GM12872 (cell line): Measurements from ENCODE around the gene CCDC60.

Experiments used
- TF ChIP-seq, protein P1 (sequence below): IDR thresholded peaks from 3 replicates; pipeline ENCODE4 v1.5.1; 2011; ENCODE audit warnings: low read depth, mild to moderate bottlenecking, low read length, moderate library complexity; ENCODE audit not compliant: insufficient read depth

The CCDC60 gene

GRCh38 chr12:119302451-119303080 is 32.0 kb upstream of the CCDC60 start:
- TF ChIP-seq, protein P1, sequence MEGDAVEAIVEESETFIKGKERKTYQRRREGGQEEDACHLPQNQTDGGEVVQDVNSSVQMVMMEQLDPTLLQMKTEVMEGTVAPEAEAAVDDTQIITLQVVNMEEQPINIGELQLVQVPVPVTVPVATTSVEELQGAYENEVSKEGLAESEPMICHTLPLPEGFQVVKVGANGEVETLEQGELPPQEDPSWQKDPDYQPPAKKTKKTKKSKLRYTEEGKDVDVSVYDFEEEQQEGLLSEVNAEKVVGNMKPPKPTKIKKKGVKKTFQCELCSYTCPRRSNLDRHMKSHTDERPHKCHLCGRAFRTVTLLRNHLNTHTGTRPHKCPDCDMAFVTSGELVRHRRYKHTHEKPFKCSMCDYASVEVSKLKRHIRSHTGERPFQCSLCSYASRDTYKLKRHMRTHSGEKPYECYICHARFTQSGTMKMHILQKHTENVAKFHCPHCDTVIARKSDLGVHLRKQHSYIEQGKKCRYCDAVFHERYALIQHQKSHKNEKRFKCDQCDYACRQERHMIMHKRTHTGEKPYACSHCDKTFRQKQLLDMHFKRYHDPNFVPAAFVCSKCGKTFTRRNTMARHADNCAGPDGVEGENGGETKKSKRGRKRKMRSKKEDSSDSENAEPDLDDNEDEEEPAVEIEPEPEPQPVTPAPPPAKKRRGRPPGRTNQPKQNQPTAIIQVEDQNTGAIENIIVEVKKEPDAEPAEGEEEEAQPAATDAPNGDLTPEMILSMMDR: no peak

DNA sequence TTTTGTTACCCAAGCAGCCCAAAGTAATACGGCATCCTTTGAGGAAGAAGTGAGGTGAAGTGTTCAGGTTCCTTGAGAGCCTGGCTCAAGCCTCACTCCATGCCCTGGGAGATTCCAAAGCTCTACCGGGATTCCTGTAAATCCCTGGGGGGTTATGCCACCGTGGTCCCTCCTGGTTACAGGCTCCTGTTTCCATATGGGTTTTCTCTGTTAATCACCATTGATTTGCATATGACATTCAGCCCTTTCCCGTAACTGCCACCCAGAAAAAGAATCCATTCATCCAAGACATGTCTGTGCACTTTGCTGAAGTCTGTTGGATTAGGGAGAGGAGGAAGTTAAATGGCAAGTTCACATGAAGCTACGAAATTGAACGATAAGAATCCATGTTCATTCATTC is 27.9 kb upstream of the CCDC60 start:
- TF ChIP-seq, protein P1: no peak

- TF ChIP-seq, protein P1: no peak
Observed at GRCh38 chr12:119307747-119308146, 26.8 kb upstream of the CCDC60 start.

DNA sequence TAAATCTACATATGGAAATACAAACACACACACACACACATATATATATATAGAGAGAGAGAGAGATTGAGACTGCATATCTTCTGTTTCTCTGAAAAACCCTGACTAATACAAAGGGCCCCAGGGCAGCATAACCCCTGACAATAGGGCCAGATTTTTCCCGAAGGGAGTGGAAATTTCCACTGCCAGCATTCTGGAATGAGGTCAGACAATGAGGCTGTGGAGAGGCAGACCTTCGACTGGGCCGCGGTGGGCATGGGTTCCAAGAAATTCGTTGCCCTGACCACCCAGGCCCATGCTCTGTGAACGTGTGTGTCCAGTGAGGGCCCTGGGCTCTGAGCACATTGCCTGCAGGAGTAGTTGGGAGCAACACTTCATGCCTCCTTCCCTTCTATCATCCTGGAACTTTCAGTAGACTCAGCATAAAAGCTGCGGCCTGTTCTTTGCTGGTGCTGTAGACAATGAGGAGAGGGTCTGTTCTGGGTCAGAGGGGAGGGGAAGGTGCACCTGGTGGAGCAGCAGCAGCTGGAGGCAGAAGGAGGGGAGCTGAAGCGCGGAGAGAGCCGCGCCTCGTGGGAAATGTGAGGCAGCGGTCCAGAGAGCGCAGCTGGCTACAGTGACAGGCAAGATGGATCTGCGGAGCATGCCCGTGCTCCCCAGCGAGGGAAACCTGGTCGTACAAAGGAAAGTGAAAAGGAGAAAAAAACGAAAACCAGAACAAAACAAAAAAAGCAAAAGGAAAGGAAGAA is 25.6 kb upstream of the CCDC60 start:
- TF ChIP-seq, protein P1: no peak

DNA sequence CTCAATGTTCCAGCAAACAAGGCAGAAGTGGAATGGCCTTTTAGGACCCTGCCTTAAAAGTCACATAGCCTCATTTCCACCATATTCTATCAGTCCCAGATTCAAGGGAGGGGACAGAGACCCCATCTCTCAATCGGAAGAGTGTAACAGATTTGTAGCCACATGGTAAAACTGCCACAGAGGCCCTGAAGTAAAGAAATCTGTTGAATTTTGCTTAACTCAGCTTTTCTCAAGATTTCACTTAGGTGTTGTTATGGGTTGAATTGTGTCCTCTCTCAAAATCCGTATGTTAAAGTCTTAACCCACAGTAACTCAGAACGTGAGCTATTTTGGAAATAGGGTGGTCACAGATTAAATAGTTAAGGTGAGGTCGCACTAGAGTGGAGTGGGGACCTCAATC is 22.7 kb upstream of the CCDC60 start:
- TF ChIP-seq, protein P1: no peak

DNA sequence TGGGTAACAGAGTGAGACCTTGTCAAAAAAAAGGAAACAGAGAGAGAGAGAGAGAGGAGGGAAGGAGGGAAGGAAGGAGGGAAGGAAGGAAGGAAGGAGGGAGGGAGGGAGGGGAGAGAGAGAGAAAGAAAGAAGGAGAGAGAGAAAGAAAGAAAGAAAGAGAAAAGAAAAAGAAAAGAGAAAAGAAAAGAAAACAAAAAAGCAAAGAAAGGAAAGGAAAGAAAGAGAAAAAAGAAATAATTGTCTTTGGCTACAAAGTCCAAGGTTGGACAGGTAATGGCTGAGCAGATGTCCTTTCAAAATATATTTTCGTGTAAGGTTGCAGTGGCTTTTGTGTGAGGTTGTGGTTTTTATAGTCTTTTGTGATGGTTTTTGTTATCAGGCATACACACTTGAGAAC is 21.6 kb upstream of the CCDC60 start:
- TF ChIP-seq, protein P1: no peak

DNA sequence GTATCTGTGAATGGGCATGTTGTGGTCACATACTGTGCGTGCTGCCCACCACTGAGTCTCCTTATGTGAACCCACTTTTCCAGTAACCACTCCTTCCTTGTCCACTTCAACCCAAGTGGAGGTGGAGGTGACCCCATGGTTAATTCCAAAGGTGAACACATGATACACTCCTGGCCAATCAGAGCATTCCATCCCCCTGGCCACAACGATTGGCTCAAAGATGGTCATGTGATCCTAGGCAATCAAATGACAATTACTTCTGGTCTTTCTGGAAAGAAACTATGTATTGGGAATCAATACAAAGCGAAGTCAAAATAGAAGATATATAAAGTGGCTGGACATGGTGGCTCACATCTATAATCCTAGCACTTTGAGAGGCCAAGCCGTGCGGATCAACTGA is 20.2 kb upstream of the CCDC60 start:
- TF ChIP-seq, protein P1: no peak
